Naive thymus-derived CD8-positive, alpha-beta T cell (primary cell): ENCODE measurements around the gene SLC4A2. TPM values are rescaled to one million over a fixed set of nuclear protein-coding genes. Genes with fewer than 3 reads are reported as not detected.
A peak's percentile ranks its signal among the peaks of the same experiment; 100 is the strongest.

Source experiments
- ATAC-seq, 2 donors: fragments of 150-1000 bp; cut with Tn5 transposase in 1 of 2; sonication (Bioruptor Pico), chemical (Tn5 transposase) in 1 of 2; 1 replicate in 1 of 2; 2 replicates in 1 of 2; pipeline ENCODE4 v1.10.0; 2021; ENCODE audit warnings: mild to moderate bottlenecking in 2 of 2, moderate library complexity in 2 of 2
- POLR2A ChIA-PET: fragments of 350-600 bp; sonication (Branson Sonifier 250); formaldehyde crosslinking; loops from one replicate; lab custom pipeline; 2021; ENCODE audit warnings: antibody characterized with exemption; lab: Charles Lee
- DNase-seq, 10 donors: peaks; one replicate each; pipeline versions ENCODE4 v3.0.0 to v3.0.0-alpha.2; 2020 to 2022
- H3K27ac Mint-ChIP-seq, 10 donors: one replicate each; pipeline ENCODE4 v1.8.0; 2020 to 2022; ENCODE audit warnings: mild to moderate bottlenecking in 10 of 10, mixed read lengths in 10 of 10, moderate library complexity in 4 of 10, inconsistent platforms in 1 of 10
- H3K27me3 Mint-ChIP-seq, 5 donors: one replicate each; pipeline ENCODE4 v1.8.0; 2021 to 2022; ENCODE audit warnings: mixed read lengths in 5 of 5
- H3K36me3 Mint-ChIP-seq, 3 donors: one replicate each; pipeline ENCODE4 v1.8.0; 2020 to 2022; ENCODE audit warnings: mixed read lengths in 3 of 3, mild to moderate bottlenecking in 2 of 3, inconsistent platforms in 1 of 3
- H3K4me1 Mint-ChIP-seq, 4 donors: one replicate each; pipeline ENCODE4 v1.8.0; 2021 to 2022; ENCODE audit warnings: mixed read lengths in 4 of 4
- H3K4me3 Mint-ChIP-seq, 10 donors: one replicate each; pipeline ENCODE4 v1.8.0; 2020 to 2022; ENCODE audit warnings: mild to moderate bottlenecking in 10 of 10, mixed read lengths in 10 of 10, moderate library complexity in 6 of 10, inconsistent platforms in 1 of 10
- H3K9me3 Mint-ChIP-seq, 9 donors: one replicate each; pipeline ENCODE4 v1.8.0; 2020 to 2022; ENCODE audit warnings: mixed read lengths in 9 of 9, mild to moderate bottlenecking in 3 of 9, inconsistent platforms in 1 of 9, moderate library complexity in 1 of 9
- polyA plus RNA-seq, 3 donors: library from polyadenylated mRNA; unstranded; fragments of 300-500 nt; fragmentation: Illumina TruSeq; gene quantifications; one replicate each; pipeline ENCODE4 v1.2.3, GENCODE V29; 2021
- total RNA-seq, 8 experiments: library from RNA in 2 of 8; stranded (reverse) in 2 of 8; gene quantifications; one replicate each; pipeline ENCODE4 v1.2.3 and lab custom pipeline; 2021 to 2026

SLC4A2 gene
- total and polyA plus RNA-seq, 5 experiments from 2014 or later: 10.1 to 60.6 (median 18.0) TPM

- peaks cover 0 to 29% (median 0%) of the 10 kb centered on the region in 3 donors for H3K36me3 Mint-ChIP-seq
- ATAC-seq (no peak), DNase-seq (no peak)
- no peaks in the 10 kb centered on the region for H3K9me3 Mint-ChIP-seq
- H3K27me3 Mint-ChIP-seq: peaks cover 0 to 14% (median 2%) of the 10 kb centered on the region in 5 donors
- POLR2A ChIA-PET: interaction anchor here (1.2 kb wide), 1 partner anchor 100 kb away, joined by 3 read pairs; no protein-coding TSS in a partner anchor
- H3K4me3 Mint-ChIP-seq: peak overlapping the region in 7 of 10 donors; percentile 22 to 73 (median 58)
- peak overlapping the region in 6 of 10 donors; percentile 25 to 93 (median 88) for H3K27ac Mint-ChIP-seq
- peaks cover 0 to 16% (median 9%) of the 10 kb centered on the region in 4 donors for H3K4me1 Mint-ChIP-seq
Measured at GRCh38 chr7:151118108-151119054, 59.0 kb downstream of the SLC4A2 start.

GRCh38 chr7:151119055-151119415 is 59.6 kb downstream of the SLC4A2 start:
- Mint-ChIP-seq H3K36me3 (peaks cover 0 to 36% (median 0%) of the 10 kb centered on the region in 3 donors), H3K9me3 (no peaks in the 10 kb centered on the region), H3K4me3 (peak overlapping the region in 4 of 10 donors; percentile 24 to 66 (median 44)), H3K27ac (peak overlapping the region in 1 of 10 donors; percentile 56), H3K27me3 (peaks cover 0 to 10% (median 1%) of the 10 kb centered on the region in 5 donors), H3K4me1 (peaks cover 5 to 21% (median 10%) of the 10 kb centered on the region in 4 donors)
- POLR2A ChIA-PET: no interaction called here
- DNase-seq (no peak), ATAC-seq (no peak)

- DNase-seq (no peak), ATAC-seq (no peak)
- POLR2A ChIA-PET: interaction anchor here (0.8 kb wide), 1 partner anchor 101 kb away, joined by 3 read pairs; no protein-coding TSS in a partner anchor
- peaks cover 0 to 38% (median 4%) of the 10 kb centered on the region in 3 donors for H3K36me3 Mint-ChIP-seq
- peaks cover 5 to 21% (median 11%) of the 10 kb centered on the region in 4 donors for H3K4me1 Mint-ChIP-seq
- H3K27ac Mint-ChIP-seq: no peak overlapping the region
- H3K9me3 Mint-ChIP-seq: no peaks in the 10 kb centered on the region
- H3K27me3 Mint-ChIP-seq: peaks cover 0 to 14% (median 1%) of the 10 kb centered on the region in 5 donors
- no peak overlapping the region for H3K4me3 Mint-ChIP-seq
Measured at GRCh38 chr7:151119902-151120301, 60.5 kb downstream of the SLC4A2 start.

- DNase-seq: no peak
- peaks cover 0 to 18% (median 1%) of the 10 kb centered on the region in 5 donors for H3K27me3 Mint-ChIP-seq
- no peak overlapping the region for H3K27ac Mint-ChIP-seq
- no peak overlapping the region for H3K4me3 Mint-ChIP-seq
- H3K9me3 Mint-ChIP-seq: no peaks in the 10 kb centered on the region
- POLR2A ChIA-PET: interaction anchor here (0.7 kb wide), 1 partner anchor 16 kb away, joined by 3 read pairs; no protein-coding TSS in a partner anchor
- H3K36me3 Mint-ChIP-seq: peaks cover 0 to 43% (median 7%) of the 10 kb centered on the region in 3 donors
- H3K4me1 Mint-ChIP-seq: peaks cover 4 to 18% (median 11%) of the 10 kb centered on the region in 4 donors
- ATAC-seq: no peak
Measured at GRCh38 chr7:151120896-151121295, 61.5 kb downstream of the SLC4A2 start.

- ATAC-seq (no peak), DNase-seq (no peak)
- Mint-ChIP-seq H3K27me3 (peaks cover 0 to 17% (median 1%) of the 10 kb centered on the region in 5 donors), H3K36me3 (peaks cover 0 to 43% (median 7%) of the 10 kb centered on the region in 3 donors), H3K4me1 (peaks cover 3 to 15% (median 10%) of the 10 kb centered on the region in 4 donors), H3K9me3 (no peaks in the 10 kb centered on the region), H3K27ac (peak overlapping the region in 2 of 10 donors; percentile 35 to 84), H3K4me3 (no peak overlapping the region)
- POLR2A ChIA-PET: interaction anchor here (0.7 kb wide), 1 partner anchor 17 kb away, joined by 3 read pairs; no protein-coding TSS in a partner anchor
Measured at GRCh38 chr7:151121380-151122170, 62.2 kb downstream of the SLC4A2 start.

- H3K9me3 Mint-ChIP-seq: no peaks in the 10 kb centered on the region
- POLR2A ChIA-PET: no interaction called here
- DNase-seq (no peak), ATAC-seq (no peak)
- peaks cover 3 to 15% (median 9%) of the 10 kb centered on the region in 4 donors for H3K4me1 Mint-ChIP-seq
- H3K27me3 Mint-ChIP-seq: peaks cover 0 to 17% (median 1%) of the 10 kb centered on the region in 5 donors
- no peak overlapping the region for H3K4me3 Mint-ChIP-seq
- H3K36me3 Mint-ChIP-seq: peaks cover 0 to 43% (median 7%) of the 10 kb centered on the region in 3 donors
- no peak overlapping the region for H3K27ac Mint-ChIP-seq
Measured at GRCh38 chr7:151122276-151122675, 62.9 kb downstream of the SLC4A2 start.

GRCh38 chr7:151122796-151123157 is 63.4 kb downstream of the SLC4A2 start:
- H3K27me3 Mint-ChIP-seq: peaks cover 0 to 17% (median 1%) of the 10 kb centered on the region in 5 donors
- no peak overlapping the region for H3K4me3 Mint-ChIP-seq
- POLR2A ChIA-PET: no interaction called here
- DNase-seq: no peak
- peaks cover 0 to 15% (median 7%) of the 10 kb centered on the region in 4 donors for H3K4me1 Mint-ChIP-seq
- peaks cover 0 to 43% (median 7%) of the 10 kb centered on the region in 3 donors for H3K36me3 Mint-ChIP-seq
- no peaks in the 10 kb centered on the region for H3K9me3 Mint-ChIP-seq
- H3K27ac Mint-ChIP-seq: no peak overlapping the region
- ATAC-seq: no peak

GRCh38 chr7:151123158-151123821 is 63.9 kb downstream of the SLC4A2 start:
- ATAC-seq (no peak), DNase-seq (no peak)
- peaks cover 0 to 17% (median 1%) of the 10 kb centered on the region in 5 donors for H3K27me3 Mint-ChIP-seq
- POLR2A ChIA-PET: interaction anchor here (0.5 to 0.9 kb wide), 2 partner anchors 47 to 752 kb away, joined by 4 to 5 read pairs; no protein-coding TSS in a partner anchor
- H3K4me1 Mint-ChIP-seq: peaks cover 0 to 15% (median 7%) of the 10 kb centered on the region in 4 donors
- H3K4me3 Mint-ChIP-seq: no peak overlapping the region
- H3K36me3 Mint-ChIP-seq: peaks cover 0 to 43% (median 7%) of the 10 kb centered on the region in 3 donors
- H3K9me3 Mint-ChIP-seq: no peaks in the 10 kb centered on the region
- peak overlapping the region in 1 of 10 donors; percentile 64 for H3K27ac Mint-ChIP-seq

- H3K36me3 Mint-ChIP-seq: peaks cover 0 to 45% (median 7%) of the 10 kb centered on the region in 3 donors
- no peaks in the 10 kb centered on the region for H3K9me3 Mint-ChIP-seq
- POLR2A ChIA-PET: interaction anchor here (0.5 to 0.9 kb wide), 2 partner anchors 46 to 752 kb away, joined by 4 to 5 read pairs; no protein-coding TSS in a partner anchor
- peaks cover 0 to 16% (median 1%) of the 10 kb centered on the region in 5 donors for H3K27me3 Mint-ChIP-seq
- H3K27ac Mint-ChIP-seq: peak overlapping the region in 2 of 10 donors; percentile 64 to 75
- peaks cover 0 to 12% (median 7%) of the 10 kb centered on the region in 4 donors for H3K4me1 Mint-ChIP-seq
- peak; percentile 98 to 100 for ATAC-seq
- peak; percentile 67 to 89 (median 81) for DNase-seq
- no peak overlapping the region for H3K4me3 Mint-ChIP-seq
Measured at GRCh38 chr7:151123822-151124464, 64.6 kb downstream of the SLC4A2 start.

- Mint-ChIP-seq H3K9me3 (no peaks in the 10 kb centered on the region), H3K4me3 (no peak overlapping the region), H3K27me3 (peaks cover 0 to 16% (median 0%) of the 10 kb centered on the region in 5 donors), H3K36me3 (peaks cover 0 to 40% (median 7%) of the 10 kb centered on the region in 3 donors), H3K27ac (peak overlapping the region in 1 of 10 donors; percentile 64), H3K4me1 (peaks cover 0 to 10% (median 6%) of the 10 kb centered on the region in 4 donors)
- POLR2A ChIA-PET: interaction anchor here (0.9 kb wide), 1 partner anchor 46 kb away, joined by 5 read pairs; no protein-coding TSS in a partner anchor
- DNase-seq (no peak), ATAC-seq (no peak)
Measured at GRCh38 chr7:151124481-151124880, 65.1 kb downstream of the SLC4A2 start.

GRCh38 chr7:151124899-151125399 is 65.6 kb downstream of the SLC4A2 start:
- DNase-seq (no peak), ATAC-seq (no peak)
- H3K27ac Mint-ChIP-seq: no peak overlapping the region
- POLR2A ChIA-PET: no interaction called here
- H3K36me3 Mint-ChIP-seq: peaks cover 0 to 41% (median 7%) of the 10 kb centered on the region in 3 donors
- peaks cover 0 to 9% (median 6%) of the 10 kb centered on the region in 4 donors for H3K4me1 Mint-ChIP-seq
- peaks cover 0 to 16% (median 0%) of the 10 kb centered on the region in 5 donors for H3K27me3 Mint-ChIP-seq
- no peaks in the 10 kb centered on the region for H3K9me3 Mint-ChIP-seq
- H3K4me3 Mint-ChIP-seq: no peak overlapping the region
